ACC112 (cell line): Measurements from ENCODE around the gene OLFM2.

Experiments used
- H2AFZ ChIP-seq: fragments of 200-600 bp; sonication (generic); one replicate; pipeline ENCODE4 v1.6.0; 2017; ENCODE audit warnings: antibody characterized with exemption, low read length; ENCODE audit not compliant: unreplicated experiment
- H3K27ac ChIP-seq: fragments of 200-600 bp; sonication (generic); 2 replicates; pipeline ENCODE4 v1.5.1; 2014; ENCODE audit warnings: low read depth, mild to moderate bottlenecking, antibody characterized with exemption, low read length, moderate library complexity
- H3K27me3 ChIP-seq: fragments of 200-600 bp; sonication (generic); 2 replicates; pipeline ENCODE4 v1.6.1; 2014; ENCODE audit warnings: mild to moderate bottlenecking, antibody characterized with exemption, low read length, moderate library complexity, mixed read lengths; ENCODE audit not compliant: insufficient read depth
- H3K36me3 ChIP-seq: fragments of 200-600 bp; sonication (generic); 2 replicates; pipeline ENCODE4 v1.6.1; 2016; ENCODE audit warnings: mild to moderate bottlenecking, antibody characterized with exemption, low read length, moderate library complexity, mixed read lengths; ENCODE audit not compliant: insufficient read depth
- H3K4me1 ChIP-seq: fragments of 200-600 bp; sonication (generic); one replicate; pipeline ENCODE4 v1.6.1; 2016; ENCODE audit warnings: low read length, mixed read lengths; ENCODE audit not compliant: insufficient read depth, unreplicated experiment, control insufficient read depth
- H3K4me3 ChIP-seq: fragments of 200-600 bp; sonication (generic); 2 replicates; pipeline ENCODE4 v1.5.1; 2014; ENCODE audit warnings: mild to moderate bottlenecking, low read depth, low read length
- H3K79me2 ChIP-seq: fragments of 200-600 bp; sonication (generic); one replicate; pipeline ENCODE4 v1.6.0; 2016; ENCODE audit warnings: low read length; ENCODE audit not compliant: control insufficient read depth, unreplicated experiment, insufficient read depth

The OLFM2 gene

GRCh38 chr19:9861503-9861902, 74.8 kb downstream of the OLFM2 start:
- Histone ChIP-seq H3K4me1 (no peaks in the 10 kb centered on the region), H3K79me2 (no peaks in the 10 kb centered on the region), H2AFZ (no peak overlapping the region), H3K4me3 (no peak overlapping the region), H3K36me3 (no peaks in the 10 kb centered on the region), H3K27me3 (peaks cover 3% of the 10 kb centered on the region; the same call in 1 of the 2 replicates), H3K27ac (no peak overlapping the region)

GRCh38 chr19:9860407-9860806, 75.9 kb downstream of the OLFM2 start:
- H3K36me3 ChIP-seq = no peaks in the 10 kb centered on the region
- no peak overlapping the region for H3K27ac ChIP-seq
- H3K4me1 ChIP-seq = no peaks in the 10 kb centered on the region
- no peak overlapping the region for H3K4me3 ChIP-seq
- H2AFZ ChIP-seq = no peak overlapping the region
- no peaks in the 10 kb centered on the region for H3K79me2 ChIP-seq
- no peaks in the 10 kb centered on the region for H3K27me3 ChIP-seq

GRCh38 chr19:9858766-9859165, 77.5 kb downstream of the OLFM2 start:
- Histone ChIP-seq H3K4me1 (no peaks in the 10 kb centered on the region), H3K27ac (no peak overlapping the region), H3K27me3 (no peaks in the 10 kb centered on the region), H3K79me2 (no peaks in the 10 kb centered on the region), H3K36me3 (no peaks in the 10 kb centered on the region), H3K4me3 (no peak overlapping the region), H2AFZ (no peak overlapping the region)

GRCh38 chr19:9857920-9858746, 78.2 kb downstream of the OLFM2 start:
- Histone ChIP-seq H3K36me3 (no peaks in the 10 kb centered on the region), H3K79me2 (no peaks in the 10 kb centered on the region), H3K27me3 (no peaks in the 10 kb centered on the region), H3K4me3 (no peak overlapping the region), H3K27ac (no peak overlapping the region), H3K4me1 (no peaks in the 10 kb centered on the region), H2AFZ (no peak overlapping the region)

- Histone ChIP-seq H3K4me1 (no peaks in the 10 kb centered on the region), H3K36me3 (no peaks in the 10 kb centered on the region)
These were observed 79.1 kb downstream of the OLFM2 start for GRCh38 chr19:9857076-9857721.

GRCh38 chr19:9856609-9857008, 79.7 kb downstream of the OLFM2 start:
- H3K4me1 ChIP-seq = no peaks in the 10 kb centered on the region
- H3K79me2 ChIP-seq = no peaks in the 10 kb centered on the region
- H3K4me3 ChIP-seq = no peak overlapping the region
- H2AFZ ChIP-seq = no peak overlapping the region
- no peaks in the 10 kb centered on the region for H3K36me3 ChIP-seq
- H3K27me3 ChIP-seq = no peaks in the 10 kb centered on the region
- H3K27ac ChIP-seq = no peak overlapping the region

More at GRCh38 chr19:9857076-9857721, 79.1 kb downstream of the OLFM2 start:
- no peaks in the 10 kb centered on the region for H3K27me3 ChIP-seq
- no peak overlapping the region for H2AFZ ChIP-seq
- no peak overlapping the region for H3K27ac ChIP-seq
- H3K79me2 ChIP-seq = no peaks in the 10 kb centered on the region
- no peak overlapping the region for H3K4me3 ChIP-seq

- Histone ChIP-seq H3K4me1 (no peaks in the 10 kb centered on the region), H2AFZ (no peak overlapping the region)
These were observed 82.0 kb downstream of the OLFM2 start for GRCh38 chr19:9854282-9854846.

GRCh38 chr19:9850235-9850959, 85.9 kb downstream of the OLFM2 start:
- no peak overlapping the region for H3K27ac ChIP-seq
- peaks cover 6% of the 10 kb centered on the region for H3K4me1 ChIP-seq
- H3K4me3 ChIP-seq = no peak overlapping the region
- no peaks in the 10 kb centered on the region for H3K27me3 ChIP-seq
- H3K36me3 ChIP-seq = no peaks in the 10 kb centered on the region
- H3K79me2 ChIP-seq = no peaks in the 10 kb centered on the region
- no peak overlapping the region for H2AFZ ChIP-seq

More at GRCh38 chr19:9854282-9854846, 82.0 kb downstream of the OLFM2 start:
- no peak overlapping the region for H3K4me3 ChIP-seq
- no peaks in the 10 kb centered on the region for H3K36me3 ChIP-seq
- no peaks in the 10 kb centered on the region for H3K27me3 ChIP-seq
- no peak overlapping the region for H3K27ac ChIP-seq
- no peaks in the 10 kb centered on the region for H3K79me2 ChIP-seq

GRCh38 chr19:9849791-9850190, 86.5 kb downstream of the OLFM2 start:
- Histone ChIP-seq H3K4me1 (peaks cover 6% of the 10 kb centered on the region), H3K36me3 (no peaks in the 10 kb centered on the region), H3K4me3 (no peak overlapping the region), H3K27me3 (no peaks in the 10 kb centered on the region), H3K79me2 (no peaks in the 10 kb centered on the region), H3K27ac (no peak overlapping the region), H2AFZ (no peak overlapping the region)

GRCh38 chr19:9848762-9849161, 87.6 kb downstream of the OLFM2 start:
- Histone ChIP-seq H3K4me1 (peaks cover 6% of the 10 kb centered on the region), H3K27me3 (no peaks in the 10 kb centered on the region), H3K4me3 (no peak overlapping the region), H3K36me3 (no peaks in the 10 kb centered on the region), H3K79me2 (no peaks in the 10 kb centered on the region), H2AFZ (no peak overlapping the region), H3K27ac (no peak overlapping the region)
